Measurements from ENCODE around the gene P2RY8. TPM values are rescaled to one million over a fixed set of nuclear protein-coding genes. Genes with fewer than 3 reads are reported as not detected.

The P2RY8 gene
- total and polyA plus RNA-seq, 10 of the 15 experiments (the other 5 are each of a cell fraction or from before 2014, with no cell fraction given) = 2.0 to 64.4 (median 36.5) TPM

DNA sequence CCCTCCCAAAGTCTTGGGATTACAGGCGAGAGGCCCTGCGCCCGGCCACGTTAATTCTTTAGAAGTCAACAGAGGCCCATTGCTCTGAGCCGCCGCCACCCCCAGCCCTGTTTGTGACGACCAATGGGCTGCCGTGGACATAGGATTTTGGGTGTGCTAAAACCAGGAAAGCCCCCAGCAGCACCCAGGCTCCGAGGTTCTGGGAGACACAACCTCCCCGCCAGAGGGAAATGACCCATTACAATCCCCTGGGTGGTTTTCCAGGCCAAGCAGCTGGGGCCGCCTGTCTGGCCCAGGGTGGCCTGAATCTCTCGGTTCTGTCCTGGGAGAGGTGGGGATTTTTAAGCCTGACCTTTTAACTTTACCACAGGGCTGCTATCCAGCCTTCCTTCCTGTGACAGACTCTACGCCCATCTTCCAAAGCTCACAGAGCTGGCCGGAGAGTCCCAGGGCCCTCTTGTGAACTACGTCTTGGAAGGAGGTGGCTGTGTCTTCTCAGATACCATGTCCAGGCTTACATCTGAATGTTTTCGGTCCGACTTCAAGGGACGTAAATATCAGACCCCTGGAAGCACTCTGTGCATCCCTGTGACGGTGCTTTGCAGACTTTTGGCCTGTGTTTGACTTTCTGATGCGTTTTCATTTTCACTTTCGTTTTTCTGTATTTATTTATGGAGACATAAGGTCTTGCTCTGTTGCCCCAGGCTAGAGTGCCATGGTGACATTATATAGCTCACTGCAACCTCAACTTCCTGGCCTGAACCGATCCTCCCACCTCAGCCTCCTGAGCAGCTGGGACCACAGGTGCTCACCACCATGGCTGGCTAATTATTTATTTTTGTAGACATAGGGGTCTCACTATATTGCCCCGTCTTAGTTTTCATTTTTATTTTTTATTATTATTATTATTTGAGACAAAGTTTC lies 36.0 kb downstream of the P2RY8 start (continued):
- TF ChIP-seq FOXM1 (IDR thresholded peaks at IDR 0.05; ENCODE audit: low read depth, low read length) (no peak; the same call in 1 of the 2 replicates), DPF2 (IDR thresholded peaks at IDR 0.05) (0 out of 2 replicates have a peak, but pooled peaks have one; percentile 43), NFYB (IDR thresholded peaks at IDR 0.05; ENCODE audit: insufficient read depth, low read depth, low read length) (no peak), CHD2 (IDR thresholded peaks at IDR 0.05; ENCODE audit: borderline replicate concordance, low read depth, low read length) (no peak), ESRRA (IDR thresholded peaks at IDR 0.05; ENCODE audit: low read length) (no peak), CBX3 (IDR thresholded peaks at IDR 0.05; ENCODE audit: borderline replicate concordance, low read depth) (no peak), ZBED1 (IDR thresholded peaks at IDR 0.05; ENCODE audit: borderline replicate concordance) (peak; percentile 44; the same call in 1 of the 2 replicates), IKZF1 (conservative IDR thresholded peaks at IDR 0.05) (peak; percentile 91), POU2F2 (IDR thresholded peaks at IDR 0.05; ENCODE audit: borderline replicate concordance, low read depth, low read length) (peak; percentile 48; the same call in 1 of the 3 replicates), MEF2A (IDR thresholded peaks at IDR 0.05; ENCODE audit: insufficient read depth, low read depth, low read length) (peak; percentile 90), SPI1 (IDR thresholded peaks at IDR 0.05; ENCODE audit: borderline replicate concordance, insufficient read depth, low read depth, low read length) (peak; percentile 31; the same call in 1 of the 2 replicates), PAX5 (IDR thresholded peaks at IDR 0.05; ENCODE audit: borderline replicate concordance, low read depth, low read length) (peak; percentile 93), SP1 (IDR thresholded peaks at IDR 0.05; ENCODE audit: low read depth, low read length) (peak; percentile 41), STAT1 (conservative IDR thresholded peaks at IDR 0.05) (no peak), RBBP5 (conservative IDR thresholded peaks at IDR 0.05) (no peak)
- TF ChIP-seq, protein P1, sequence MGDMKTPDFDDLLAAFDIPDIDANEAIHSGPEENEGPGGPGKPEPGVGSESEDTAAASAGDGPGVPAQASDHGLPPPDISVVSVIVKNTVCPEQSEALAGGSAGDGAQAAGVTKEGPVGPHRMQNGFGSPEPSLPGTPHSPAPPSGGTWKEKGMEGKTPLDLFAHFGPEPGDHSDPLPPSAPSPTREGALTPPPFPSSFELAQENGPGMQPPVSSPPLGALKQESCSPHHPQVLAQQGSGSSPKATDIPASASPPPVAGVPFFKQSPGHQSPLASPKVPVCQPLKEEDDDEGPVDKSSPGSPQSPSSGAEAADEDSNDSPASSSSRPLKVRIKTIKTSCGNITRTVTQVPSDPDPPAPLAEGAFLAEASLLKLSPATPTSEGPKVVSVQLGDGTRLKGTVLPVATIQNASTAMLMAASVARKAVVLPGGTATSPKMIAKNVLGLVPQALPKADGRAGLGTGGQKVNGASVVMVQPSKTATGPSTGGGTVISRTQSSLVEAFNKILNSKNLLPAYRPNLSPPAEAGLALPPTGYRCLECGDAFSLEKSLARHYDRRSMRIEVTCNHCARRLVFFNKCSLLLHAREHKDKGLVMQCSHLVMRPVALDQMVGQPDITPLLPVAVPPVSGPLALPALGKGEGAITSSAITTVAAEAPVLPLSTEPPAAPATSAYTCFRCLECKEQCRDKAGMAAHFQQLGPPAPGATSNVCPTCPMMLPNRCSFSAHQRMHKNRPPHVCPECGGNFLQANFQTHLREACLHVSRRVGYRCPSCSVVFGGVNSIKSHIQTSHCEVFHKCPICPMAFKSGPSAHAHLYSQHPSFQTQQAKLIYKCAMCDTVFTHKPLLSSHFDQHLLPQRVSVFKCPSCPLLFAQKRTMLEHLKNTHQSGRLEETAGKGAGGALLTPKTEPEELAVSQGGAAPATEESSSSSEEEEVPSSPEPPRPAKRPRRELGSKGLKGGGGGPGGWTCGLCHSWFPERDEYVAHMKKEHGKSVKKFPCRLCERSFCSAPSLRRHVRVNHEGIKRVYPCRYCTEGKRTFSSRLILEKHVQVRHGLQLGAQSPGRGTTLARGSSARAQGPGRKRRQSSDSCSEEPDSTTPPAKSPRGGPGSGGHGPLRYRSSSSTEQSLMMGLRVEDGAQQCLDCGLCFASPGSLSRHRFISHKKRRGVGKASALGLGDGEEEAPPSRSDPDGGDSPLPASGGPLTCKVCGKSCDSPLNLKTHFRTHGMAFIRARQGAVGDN (IDR thresholded peaks at IDR 0.05) = peak; percentile 72
- TF ChIP-seq, protein P2, sequence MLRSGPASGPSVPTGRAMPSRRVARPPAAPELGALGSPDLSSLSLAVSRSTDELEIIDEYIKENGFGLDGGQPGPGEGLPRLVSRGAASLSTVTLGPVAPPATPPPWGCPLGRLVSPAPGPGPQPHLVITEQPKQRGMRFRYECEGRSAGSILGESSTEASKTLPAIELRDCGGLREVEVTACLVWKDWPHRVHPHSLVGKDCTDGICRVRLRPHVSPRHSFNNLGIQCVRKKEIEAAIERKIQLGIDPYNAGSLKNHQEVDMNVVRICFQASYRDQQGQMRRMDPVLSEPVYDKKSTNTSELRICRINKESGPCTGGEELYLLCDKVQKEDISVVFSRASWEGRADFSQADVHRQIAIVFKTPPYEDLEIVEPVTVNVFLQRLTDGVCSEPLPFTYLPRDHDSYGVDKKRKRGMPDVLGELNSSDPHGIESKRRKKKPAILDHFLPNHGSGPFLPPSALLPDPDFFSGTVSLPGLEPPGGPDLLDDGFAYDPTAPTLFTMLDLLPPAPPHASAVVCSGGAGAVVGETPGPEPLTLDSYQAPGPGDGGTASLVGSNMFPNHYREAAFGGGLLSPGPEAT (IDR thresholded peaks at IDR 0.05; ENCODE audit: low read depth) = peak; percentile 37; the same call in 1 of the 2 replicates
- TF ChIP-seq, protein P3, sequence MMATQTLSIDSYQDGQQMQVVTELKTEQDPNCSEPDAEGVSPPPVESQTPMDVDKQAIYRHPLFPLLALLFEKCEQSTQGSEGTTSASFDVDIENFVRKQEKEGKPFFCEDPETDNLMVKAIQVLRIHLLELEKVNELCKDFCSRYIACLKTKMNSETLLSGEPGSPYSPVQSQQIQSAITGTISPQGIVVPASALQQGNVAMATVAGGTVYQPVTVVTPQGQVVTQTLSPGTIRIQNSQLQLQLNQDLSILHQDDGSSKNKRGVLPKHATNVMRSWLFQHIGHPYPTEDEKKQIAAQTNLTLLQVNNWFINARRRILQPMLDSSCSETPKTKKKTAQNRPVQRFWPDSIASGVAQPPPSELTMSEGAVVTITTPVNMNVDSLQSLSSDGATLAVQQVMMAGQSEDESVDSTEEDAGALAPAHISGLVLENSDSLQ (IDR thresholded peaks at IDR 0.05) = 0 out of 2 replicates have a peak, but pooled peaks have one; percentile 14
- TF ChIP-seq, protein P4, sequence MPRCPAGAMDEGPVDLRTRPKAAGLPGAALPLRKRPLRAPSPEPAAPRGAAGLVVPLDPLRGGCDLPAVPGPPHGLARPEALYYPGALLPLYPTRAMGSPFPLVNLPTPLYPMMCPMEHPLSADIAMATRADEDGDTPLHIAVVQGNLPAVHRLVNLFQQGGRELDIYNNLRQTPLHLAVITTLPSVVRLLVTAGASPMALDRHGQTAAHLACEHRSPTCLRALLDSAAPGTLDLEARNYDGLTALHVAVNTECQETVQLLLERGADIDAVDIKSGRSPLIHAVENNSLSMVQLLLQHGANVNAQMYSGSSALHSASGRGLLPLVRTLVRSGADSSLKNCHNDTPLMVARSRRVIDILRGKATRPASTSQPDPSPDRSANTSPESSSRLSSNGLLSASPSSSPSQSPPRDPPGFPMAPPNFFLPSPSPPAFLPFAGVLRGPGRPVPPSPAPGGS (IDR thresholded peaks at IDR 0.05; ENCODE audit: borderline replicate concordance, insufficient read depth, low read depth, low read length, poor library complexity, severe bottlenecking) = no peak
